Measurements from ENCODE around the gene WNK3.

WNK3 gene

DNA sequence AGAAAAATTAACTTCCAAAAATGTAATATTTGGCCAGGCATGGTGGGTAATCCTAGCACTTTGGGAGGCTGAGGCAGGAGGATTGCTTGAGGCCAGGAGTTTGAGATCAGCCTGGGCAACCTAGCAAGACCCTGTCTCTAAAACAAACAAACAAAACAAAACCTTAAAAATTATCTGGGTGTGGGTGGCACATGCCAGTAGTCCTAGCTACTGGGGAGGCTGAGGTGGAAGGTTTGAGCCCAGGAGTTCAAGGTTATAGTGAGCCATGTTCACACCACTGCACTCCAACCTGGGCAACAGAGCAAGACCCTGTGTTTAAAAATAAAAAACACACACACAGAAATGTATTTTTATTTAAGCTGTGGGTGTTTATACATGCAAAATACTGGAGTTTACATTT is 186.8 kb downstream of the WNK3 start:
- TF ChIP-seq FOXA1 (IDR thresholded peaks at IDR 0.05) (no peak), CTBP1 (IDR thresholded peaks at IDR 0.05; ENCODE audit: borderline replicate concordance) (no peak), SP1 (IDR thresholded peaks at IDR 0.05) (no peak), FOXK2 (IDR thresholded peaks at IDR 0.05) (no peak), LEF1 (IDR thresholded peaks at IDR 0.05; ENCODE audit: borderline replicate concordance) (no peak), NFRKB (IDR thresholded peaks at IDR 0.05) (no peak), TARDBP (IDR thresholded peaks at IDR 0.05) (no peak)
- POLR2A ChIA-PET = no interaction called here
- CTCF ChIA-PET = no interaction called here
- no peak for DNase-seq (ENCODE audit: extremely low spot score)

DNA sequence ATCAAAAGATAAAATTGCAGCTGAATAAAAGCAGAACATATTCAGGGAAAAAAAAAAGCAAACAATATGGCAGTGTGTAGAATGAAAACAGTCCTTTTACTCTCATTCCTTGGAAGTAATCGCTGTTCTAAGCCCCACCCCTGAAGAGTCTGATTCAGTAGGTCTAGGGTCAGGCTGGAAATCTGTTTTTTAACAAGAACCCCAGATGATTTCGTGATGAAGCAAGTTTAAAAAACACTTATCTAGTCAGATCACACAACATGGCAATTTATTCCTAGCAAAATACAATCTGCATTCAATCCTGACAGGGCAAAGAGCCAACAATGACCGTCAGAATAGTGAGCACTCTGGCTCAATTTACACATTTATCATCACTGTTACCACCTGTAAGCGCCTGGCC is 190.9 kb downstream of the WNK3 start:
- DNase-seq (ENCODE audit: extremely low spot score) = no peak
- no peak for TF ChIP-seq L3MBTL2 (conservative IDR thresholded peaks at IDR 0.05)
- no peak for TF ChIP-seq ZNF384 (IDR thresholded peaks at IDR 0.05)
- no peak for TF ChIP-seq LEF1 (IDR thresholded peaks at IDR 0.05; ENCODE audit: borderline replicate concordance)
- no peak for TF ChIP-seq ARNT (IDR thresholded peaks at IDR 0.05)
- TF ChIP-seq TARDBP (IDR thresholded peaks at IDR 0.05) = no peak
- no peak for TF ChIP-seq HDGF (IDR thresholded peaks at IDR 0.05; ENCODE audit: borderline replicate concordance)
- no peak for TF ChIP-seq SP1 (IDR thresholded peaks at IDR 0.05)
- TF ChIP-seq NFRKB (IDR thresholded peaks at IDR 0.05) = no peak
- TF ChIP-seq CTBP1 (IDR thresholded peaks at IDR 0.05; ENCODE audit: borderline replicate concordance) = no peak
- TF ChIP-seq FOXK2 (IDR thresholded peaks at IDR 0.05) = no peak
- TF ChIP-seq, protein P1, sequence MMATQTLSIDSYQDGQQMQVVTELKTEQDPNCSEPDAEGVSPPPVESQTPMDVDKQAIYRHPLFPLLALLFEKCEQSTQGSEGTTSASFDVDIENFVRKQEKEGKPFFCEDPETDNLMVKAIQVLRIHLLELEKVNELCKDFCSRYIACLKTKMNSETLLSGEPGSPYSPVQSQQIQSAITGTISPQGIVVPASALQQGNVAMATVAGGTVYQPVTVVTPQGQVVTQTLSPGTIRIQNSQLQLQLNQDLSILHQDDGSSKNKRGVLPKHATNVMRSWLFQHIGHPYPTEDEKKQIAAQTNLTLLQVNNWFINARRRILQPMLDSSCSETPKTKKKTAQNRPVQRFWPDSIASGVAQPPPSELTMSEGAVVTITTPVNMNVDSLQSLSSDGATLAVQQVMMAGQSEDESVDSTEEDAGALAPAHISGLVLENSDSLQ (IDR thresholded peaks at IDR 0.05) = no peak
- TF ChIP-seq FOXA1 (IDR thresholded peaks at IDR 0.05) = no peak
- TF ChIP-seq FOXM1 (IDR thresholded peaks at IDR 0.05; ENCODE audit: borderline replicate concordance) = no peak
- TF ChIP-seq BHLHE40 (IDR thresholded peaks at IDR 0.05; ENCODE audit: borderline replicate concordance) = no peak
- no peak for TF ChIP-seq ELF4 (IDR thresholded peaks at IDR 0.05)
- POLR2A ChIA-PET = no interaction called here
- CTCF ChIA-PET = no interaction called here

DNA sequence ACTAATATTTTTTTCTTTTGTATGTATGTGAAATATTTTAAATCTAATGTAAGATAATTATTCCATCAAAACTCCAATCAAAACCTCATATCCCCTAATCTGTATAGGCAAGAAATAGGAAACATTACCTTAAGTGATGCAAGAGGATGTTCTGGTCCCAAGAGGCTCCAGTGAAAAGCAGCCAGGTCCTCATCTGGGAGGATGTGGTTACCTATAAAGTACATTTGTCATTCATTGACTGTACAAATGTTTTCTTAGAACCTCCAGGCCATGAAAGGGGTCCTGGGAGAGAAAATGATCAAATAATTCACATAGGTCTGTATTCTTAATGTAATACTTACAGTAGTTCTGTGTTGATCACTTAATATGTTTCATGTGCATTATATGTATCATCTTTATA is 200.3 kb downstream of the WNK3 start:
- ChIA-PET CTCF (no interaction called here), POLR2A (no interaction called here)
- TF ChIP-seq FOXA1 (IDR thresholded peaks at IDR 0.05) (no peak), TARDBP (IDR thresholded peaks at IDR 0.05) (no peak), CTBP1 (IDR thresholded peaks at IDR 0.05; ENCODE audit: borderline replicate concordance) (no peak), L3MBTL2 (conservative IDR thresholded peaks at IDR 0.05) (no peak), ZNF384 (IDR thresholded peaks at IDR 0.05) (no peak), FOXK2 (IDR thresholded peaks at IDR 0.05) (no peak), ARNT (IDR thresholded peaks at IDR 0.05) (no peak), HDGF (IDR thresholded peaks at IDR 0.05; ENCODE audit: borderline replicate concordance) (no peak), SP1 (IDR thresholded peaks at IDR 0.05) (no peak), LEF1 (IDR thresholded peaks at IDR 0.05; ENCODE audit: borderline replicate concordance) (no peak)
- no peak for DNase-seq (ENCODE audit: extremely low spot score)
